Large intestine (tissue), 3 donors: ENCODE results near the gene MAST4. TPM values are rescaled to one million over a fixed set of nuclear protein-coding genes. Genes with fewer than 3 reads are reported as not detected.
A peak's percentile ranks its signal among the peaks of the same experiment; 100 is the strongest.

ENCODE experiments used
- DNase-seq, 2 donors: peaks; one replicate each; pipeline versions ENCODE4 v3.0.0 to v3.0.0-alpha.2; 2013
- H3K27ac ChIP-seq: one replicate; pipeline ENCODE4 v1.5.1; 2013; ENCODE audit warnings: low read length
- H3K27me3 ChIP-seq: 2 replicates; pipeline ENCODE4 v1.6.1; 2013; ENCODE audit warnings: low read length; ENCODE audit not compliant: control insufficient read depth, insufficient read depth
- H3K36me3 ChIP-seq: 2 replicates; pipeline ENCODE4 v1.6.1; 2013; ENCODE audit warnings: low read length; ENCODE audit not compliant: control insufficient read depth, insufficient read depth
- H3K4me1 ChIP-seq: one replicate; pipeline ENCODE4 v1.6.1; 2013; ENCODE audit warnings: low read length; ENCODE audit not compliant: control insufficient read depth, insufficient read depth
- H3K4me3 ChIP-seq: one replicate; pipeline ENCODE4 v1.5.1; 2013; ENCODE audit warnings: low read length
- H3K9me3 ChIP-seq: one replicate; pipeline ENCODE4 v1.6.1; 2013; ENCODE audit warnings: mild to moderate bottlenecking, low read depth, low read length, moderate library complexity; ENCODE audit not compliant: control insufficient read depth
- WGBS: methylation state at CpG from one replicate; pipeline ENCODE4 v1.1.5; 2013; ENCODE audit warnings: low lambda C conversion rate; ENCODE audit not compliant: insufficient coverage; 5-methylcytosine and 5-hydroxymethylcytosine counted together
- polyA plus RNA-seq: library from polyadenylated mRNA; unstranded; fragments of 120-200 nt; gene quantifications from one replicate; pipeline ENCODE4 v1.2.1, GENCODE V29; 2013

Gene MAST4
- polyA plus RNA-seq, 1 donor: 14.8 TPM

DNA sequence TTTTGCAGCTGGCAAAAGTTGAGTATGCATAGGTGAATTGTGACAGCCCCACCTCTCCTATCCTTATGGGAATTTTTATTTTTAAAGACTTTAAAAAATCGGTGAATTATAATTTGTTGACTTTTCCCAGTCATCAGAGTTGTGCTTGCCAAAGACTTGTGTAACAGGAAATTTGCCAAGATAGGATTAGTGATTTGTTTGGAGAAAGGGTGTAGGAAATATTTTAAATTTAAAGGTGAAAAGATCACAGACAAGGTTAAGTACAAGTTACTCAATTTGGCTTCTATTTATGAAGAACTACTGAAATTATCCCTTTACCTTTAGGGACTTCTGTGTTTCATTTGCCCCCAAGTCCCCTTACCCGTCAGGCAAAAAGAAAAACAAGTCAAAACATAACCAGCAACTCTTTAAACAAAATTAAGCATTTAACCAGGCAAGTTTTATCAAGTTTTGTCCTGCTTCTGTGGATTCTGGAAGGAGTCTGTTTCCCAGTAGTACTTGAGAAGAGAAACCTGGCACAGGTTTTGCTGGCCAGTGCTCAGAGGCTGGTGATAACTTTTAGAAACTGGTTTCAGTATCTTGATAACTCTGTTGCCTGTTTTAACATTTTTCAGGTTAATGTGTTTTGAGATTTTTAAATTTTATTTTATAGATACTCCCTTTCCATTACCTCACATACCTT is 285.4 kb downstream of the MAST4 start:
- Histone ChIP-seq H3K4me3 (no peak overlapping the region), H3K9me3 (no peaks in the 10 kb centered on the region), H3K4me1 (no peaks in the 10 kb centered on the region), H3K27ac (no peak overlapping the region), H3K27me3 (no peaks in the 10 kb centered on the region), H3K36me3 (no peaks in the 10 kb centered on the region)
- no peak for DNase-seq
- WGBS: 0% methylated on average over 1 of the region's 2 CpGs

DNA sequence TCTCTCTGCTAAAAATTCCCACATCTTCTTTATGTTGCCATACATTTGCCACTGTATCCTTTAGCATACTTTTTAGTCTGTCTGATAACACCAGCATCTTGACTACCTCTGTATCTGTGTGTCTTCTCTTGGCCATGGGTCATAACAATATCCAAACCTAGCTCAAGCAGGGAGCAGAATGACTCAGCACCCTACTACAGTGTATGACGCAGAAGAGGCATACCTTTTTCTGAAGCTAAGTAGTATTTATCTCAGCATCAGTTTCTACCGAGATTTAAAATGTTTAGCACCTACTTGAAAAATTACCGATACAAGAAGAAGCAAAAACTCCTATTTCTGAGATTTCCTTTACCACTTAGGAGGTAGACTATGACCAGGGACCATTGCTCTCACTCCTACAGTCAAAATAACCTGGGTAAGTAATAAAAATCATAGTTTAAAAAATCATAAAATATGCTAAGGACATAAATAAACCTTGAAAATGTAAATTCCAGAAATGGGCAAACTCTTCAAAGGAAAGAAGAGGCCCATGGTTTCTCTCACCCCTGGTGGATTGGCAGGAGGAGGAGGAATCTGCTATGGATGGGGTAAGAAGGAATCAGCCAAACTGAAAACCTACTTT is 286.5 kb downstream of the MAST4 start:
- Histone ChIP-seq H3K27me3 (no peaks in the 10 kb centered on the region), H3K27ac (no peak overlapping the region), H3K9me3 (no peaks in the 10 kb centered on the region), H3K36me3 (no peaks in the 10 kb centered on the region), H3K4me3 (no peak overlapping the region), H3K4me1 (no peaks in the 10 kb centered on the region)
- WGBS: 90% methylated on average over 2 of the region's 3 CpGs
- no peak for DNase-seq

GRCh38 chr5:66884564-66885243 is 288.5 kb downstream of the MAST4 start:
- Histone ChIP-seq H3K36me3 (no peaks in the 10 kb centered on the region), H3K4me1 (no peaks in the 10 kb centered on the region), H3K27ac (no peak overlapping the region), H3K9me3 (no peaks in the 10 kb centered on the region), H3K27me3 (no peaks in the 10 kb centered on the region), H3K4me3 (no peak overlapping the region)
- DNase-seq: no peak
- 92% methylated on average over 2 of the region's 10 CpGs for WGBS

- Histone ChIP-seq H3K4me3 (no peak overlapping the region), H3K27me3 (no peaks in the 10 kb centered on the region), H3K36me3 (no peaks in the 10 kb centered on the region), H3K9me3 (no peaks in the 10 kb centered on the region), H3K4me1 (no peaks in the 10 kb centered on the region), H3K27ac (no peak overlapping the region)
- 83% methylated on average over 1 of the region's 1 CpG for WGBS
- no peak for DNase-seq
Observed at GRCh38 chr5:66886941-66887340, 290.7 kb downstream of the MAST4 start.

DNA sequence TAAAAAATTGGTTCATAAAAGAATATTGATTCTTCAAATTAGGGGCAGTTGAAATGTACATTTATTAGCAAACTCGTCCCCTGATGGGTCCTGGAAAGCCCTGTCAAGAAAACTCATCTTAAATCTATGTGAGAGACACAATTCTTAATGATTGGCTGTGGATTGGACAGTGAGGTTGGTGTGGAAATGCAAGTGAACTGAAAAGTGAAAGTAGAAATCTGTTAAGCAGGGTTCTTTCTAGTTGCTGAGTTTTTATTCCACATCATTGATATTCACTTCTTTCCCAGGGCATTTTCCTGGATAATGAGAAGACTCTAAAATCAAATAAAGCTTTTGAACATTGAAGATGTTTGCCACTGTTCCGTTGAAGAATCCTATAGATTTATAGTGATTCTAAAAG is 292.4 kb downstream of the MAST4 start:
- Histone ChIP-seq H3K9me3 (no peaks in the 10 kb centered on the region), H3K36me3 (no peaks in the 10 kb centered on the region), H3K4me1 (no peaks in the 10 kb centered on the region), H3K27ac (no peak overlapping the region), H3K4me3 (no peak overlapping the region), H3K27me3 (no peaks in the 10 kb centered on the region)
- 60% methylated on average over 2 of the region's 2 CpGs for WGBS
- no peak for DNase-seq

DNA sequence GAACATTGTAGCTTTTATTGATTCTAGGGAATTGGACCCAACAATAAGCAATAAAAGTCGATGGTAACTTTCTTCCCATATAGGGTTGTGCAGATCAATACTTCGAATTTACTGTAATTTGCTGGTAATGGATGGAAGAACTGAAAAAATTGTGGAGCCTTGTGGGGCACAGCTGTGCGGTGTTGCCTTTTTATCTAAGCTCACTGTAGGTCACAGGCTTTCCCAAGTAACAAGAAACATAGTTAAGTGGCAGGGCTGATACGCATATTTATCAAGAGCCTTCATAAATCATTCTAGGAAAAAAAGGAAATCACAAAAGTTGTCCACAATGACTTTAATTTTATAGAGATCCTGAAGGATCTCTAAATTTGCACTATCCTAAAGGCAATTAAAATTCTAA is 292.9 kb downstream of the MAST4 start:
- DNase-seq: no peak
- Histone ChIP-seq H3K9me3 (no peaks in the 10 kb centered on the region), H3K36me3 (no peaks in the 10 kb centered on the region), H3K27ac (no peak overlapping the region), H3K27me3 (no peaks in the 10 kb centered on the region), H3K4me1 (no peaks in the 10 kb centered on the region), H3K4me3 (no peak overlapping the region)
- 100% methylated on average over 1 of the region's 4 CpGs for WGBS

- DNase-seq: no peak
- no peaks in the 10 kb centered on the region for H3K9me3 ChIP-seq
- H3K36me3 ChIP-seq: no peaks in the 10 kb centered on the region
- no CpG with 5 or more reads among the region's 4 CpGs for WGBS
- H3K27ac ChIP-seq: no peak overlapping the region
- H3K4me3 ChIP-seq: no peak overlapping the region
- H3K27me3 ChIP-seq: no peaks in the 10 kb centered on the region
- no peaks in the 10 kb centered on the region for H3K4me1 ChIP-seq
Observed at GRCh38 chr5:66889524-66889923, 293.3 kb downstream of the MAST4 start.

DNA sequence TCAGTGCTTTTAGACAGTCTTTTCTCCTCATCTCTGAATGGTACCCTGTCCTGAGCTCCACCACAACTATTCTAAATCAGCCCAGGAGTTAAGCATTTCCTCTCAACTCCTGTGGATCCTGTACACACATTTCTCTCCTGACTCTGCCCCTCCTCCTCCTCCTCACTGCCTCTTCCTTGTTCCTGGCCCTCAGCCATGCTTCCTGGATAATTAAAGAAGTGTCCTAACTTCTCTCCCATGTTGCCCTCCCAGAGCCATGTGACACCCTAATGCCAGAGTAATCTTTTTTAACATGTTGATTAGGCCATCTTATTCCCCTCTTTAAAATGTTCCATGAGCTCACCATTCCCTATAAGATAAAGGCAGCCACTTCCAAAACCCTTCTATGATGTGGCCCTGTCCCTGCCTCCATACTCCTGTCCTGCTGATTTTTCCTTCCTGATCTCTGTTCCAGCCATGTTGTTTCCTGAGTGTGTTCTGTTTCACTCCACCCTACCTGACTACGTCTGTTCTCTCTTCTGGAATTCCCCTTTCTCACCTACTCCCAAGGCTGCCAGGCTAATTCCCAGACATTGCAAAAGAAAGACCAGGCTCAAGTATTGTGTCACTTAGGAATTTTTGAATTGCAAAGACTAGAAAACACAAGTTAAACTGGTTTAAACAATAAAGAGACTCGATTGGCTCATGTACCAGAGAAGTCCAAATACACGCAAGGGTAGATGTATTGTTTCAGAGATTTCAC is 295.2 kb downstream of the MAST4 start:
- H3K4me3 ChIP-seq: no peak overlapping the region
- no peak overlapping the region for H3K27ac ChIP-seq
- peak in 1 of 2 donors; percentile 9 for DNase-seq
- no peaks in the 10 kb centered on the region for H3K36me3 ChIP-seq
- H3K4me1 ChIP-seq: no peaks in the 10 kb centered on the region
- no peaks in the 10 kb centered on the region for H3K27me3 ChIP-seq
- H3K9me3 ChIP-seq: no peaks in the 10 kb centered on the region
- no CpG with 5 or more reads among the region's 3 CpGs for WGBS

DNA sequence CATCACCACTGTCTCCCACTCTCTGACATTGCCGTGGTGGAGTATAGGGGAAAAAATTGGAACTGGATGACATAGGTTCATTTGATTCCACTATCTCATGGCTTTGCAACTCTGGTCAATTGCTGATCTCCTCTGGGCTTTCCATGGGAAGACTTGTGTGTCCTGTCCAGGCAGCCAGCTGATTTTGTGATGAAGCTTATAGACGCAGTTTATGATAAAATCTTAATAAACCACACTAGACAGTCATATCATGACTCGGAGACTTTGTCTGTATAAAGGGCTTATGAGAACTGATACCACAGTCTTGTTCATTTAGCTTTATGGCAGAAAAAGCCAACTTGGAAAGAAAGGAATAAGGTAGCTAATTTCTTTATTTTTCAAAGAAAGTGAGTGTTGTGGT is 296.5 kb downstream of the MAST4 start:
- DNase-seq: no peak
- WGBS: 83% methylated on average over 2 of the region's 3 CpGs
- Histone ChIP-seq H3K4me1 (no peaks in the 10 kb centered on the region), H3K27me3 (no peaks in the 10 kb centered on the region), H3K27ac (no peak overlapping the region), H3K4me3 (no peak overlapping the region), H3K9me3 (no peaks in the 10 kb centered on the region), H3K36me3 (no peaks in the 10 kb centered on the region)

DNA sequence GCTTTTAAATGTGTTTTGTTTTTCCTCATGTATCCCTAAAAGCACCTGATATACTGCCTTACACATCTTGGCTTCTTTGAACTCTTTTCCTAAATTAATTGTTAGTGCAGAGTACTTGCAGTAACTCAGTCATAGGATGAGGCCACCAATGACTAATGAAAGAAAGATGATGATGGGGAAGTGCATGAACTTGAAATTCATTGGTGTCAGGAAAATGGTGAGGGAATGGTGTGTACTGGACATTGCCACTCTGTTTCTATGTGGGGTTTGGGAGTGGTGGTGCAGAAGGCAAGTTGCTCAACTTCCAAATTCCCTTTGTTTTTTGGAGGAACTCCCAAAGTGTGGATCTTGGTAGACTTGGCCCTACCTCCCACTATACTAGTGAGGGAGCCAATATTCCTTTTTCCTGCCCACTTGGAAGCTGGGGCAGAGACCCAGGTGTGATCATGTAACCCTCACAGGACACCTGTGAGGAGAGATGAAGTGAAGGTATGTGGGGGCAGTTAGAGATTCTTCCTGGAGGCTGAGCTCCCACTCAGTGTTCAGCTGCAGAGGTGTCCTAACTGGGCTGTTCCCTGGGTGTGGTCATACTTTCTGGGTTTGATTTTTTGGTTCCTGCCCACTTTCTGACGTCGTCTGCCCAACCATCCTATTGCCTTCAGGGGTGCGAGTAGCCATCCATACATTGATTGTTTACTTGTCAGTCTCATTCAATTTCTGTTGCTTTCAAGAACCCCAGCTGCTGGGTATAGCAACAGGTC is 298.5 kb downstream of the MAST4 start:
- no peaks in the 10 kb centered on the region for H3K4me1 ChIP-seq
- no CpG with 5 or more reads among the region's 3 CpGs for WGBS

More for the DNA sequence above, 298.5 kb downstream of the MAST4 start:
- DNase-seq: no peak
- no peaks in the 10 kb centered on the region for H3K36me3 ChIP-seq
- no peaks in the 10 kb centered on the region for H3K27me3 ChIP-seq
- H3K27ac ChIP-seq: no peak overlapping the region
- H3K4me3 ChIP-seq: no peak overlapping the region
- no peaks in the 10 kb centered on the region for H3K9me3 ChIP-seq
